Measurements from ENCODE around the gene NOL8.

GRCh38 chr9:92310562-92310961, 14.6 kb downstream of the NOL8 start:
- TF ChIP-seq CTCF (IDR thresholded peaks at IDR 0.05; ENCODE audit: low read depth, low read length, missing input control), result no peak
- TF ChIP-seq MAX (IDR thresholded peaks at IDR 0.05), result no peak
- TF ChIP-seq RAD21 (IDR thresholded peaks at IDR 0.05), result no peak
- TF ChIP-seq ZBTB33 (IDR thresholded peaks at IDR 0.05), result no peak
- no peak for TF ChIP-seq HNF4A (conservative IDR thresholded peaks at IDR 0.05)
- no peak for TF ChIP-seq REST (IDR thresholded peaks at IDR 0.05)
- no peak for TF ChIP-seq YY1 (IDR thresholded peaks at IDR 0.05)
- TF ChIP-seq HNF4G (IDR thresholded peaks at IDR 0.05), result no peak
- TF ChIP-seq JUND (IDR thresholded peaks at IDR 0.05), result no peak

Data from liver (tissue), 3 donors.